Motor neuron (in vitro differentiated cells): ENCODE results near the gene TMPRSS9. TPM values are rescaled to one million over a fixed set of nuclear protein-coding genes. Genes with fewer than 3 reads are reported as not detected.
A peak's percentile ranks its signal among the peaks of the same experiment; 100 is the strongest.

Experiments used
- ATAC-seq, 8 experiments: fragments of 200-7000 bp; cut with Tn5 transposase; replicated peaks in 6 of 8; 2 replicates each; pipeline ENCODE4 v1.8.0; 2021; ENCODE audit warnings: mild to moderate bottlenecking in 8 of 8, moderate library complexity in 8 of 8
- H3K27ac ChIP-seq, 2 donors: fragments of 250-450 bp; sonication (Bioruptor Pico); 2 replicates each; pipeline ENCODE4 v1.9.0; 2021; ENCODE audit warnings: antibody characterized with exemption in 2 of 2, mild to moderate bottlenecking in 2 of 2, moderate library complexity in 1 of 2
- H3K4me1 ChIP-seq, 2 donors: fragments of 250-450 bp; sonication (Bioruptor Pico); replicated peaks in 1 of 2; 2 replicates each; pipeline ENCODE4 v1.6.1; 2021; ENCODE audit warnings: antibody characterized with exemption in 2 of 2, mild to moderate bottlenecking in 2 of 2, moderate library complexity in 1 of 2
- H3K4me3 ChIP-seq, 5 donors: fragments of 250-450 bp; sonication (Bioruptor Pico); 2 replicates each; pipeline ENCODE4 v1.9.0; 2021; ENCODE audit warnings: antibody characterized with exemption in 5 of 5, mild to moderate bottlenecking in 5 of 5, moderate library complexity in 4 of 5
- WGBS, 10 experiments: fragments of 450-650 bp; shearing (Covaris generic); methylation state at CpG; one replicate each; pipeline ENCODE4 v1.0.0; 2022; 5-methylcytosine and 5-hydroxymethylcytosine counted together
- in situ Hi-C, 9 experiments: fragments of 400-800 bp; cut with MboI; loops; one replicate each; pipeline ENCODE4 v1.15.0; 2021; ENCODE audit warnings: low sequenced_read_pairs in 9 of 9, low pct_unique_long_range_greater_than_20kb in 2 of 9; ENCODE audit not compliant: unreplicated experiment in 9 of 9
- total RNA-seq, 8 experiments: library from RNA; unstranded; fragments of 300-600 nt; gene quantifications; 2 replicates each; pipeline versions ENCODE4 v1.2.3 to v1.2.4, GENCODE V29; 2022

Gene TMPRSS9
- total RNA-seq, 8 experiments from 2014 or later: 0.33 to 4.1 (median 0.56) TPM; not detected in 1

- ATAC-seq: no peak
- in situ Hi-C loops: no loop called here
- peaks cover 7 to 9% of the 10 kb centered on the region in 2 donors for H3K4me1 ChIP-seq
- no peak overlapping the region for H3K4me3 ChIP-seq
- no peak overlapping the region for H3K27ac ChIP-seq
- WGBS, 10 experiments: 93 to 100% (median 100%) methylated on average over 2 to 6 of the region's 19 CpGs; no CpG with 5 or more reads in 5 of the 10 experiments
These were observed 36.4 kb upstream of the TMPRSS9 start for GRCh38 chr19:2323707-2324106.

- WGBS, 10 experiments: 80 to 100% (median 85%) methylated on average over 1 to 15 of the region's 34 CpGs; no CpG with 5 or more reads in 2 of the 10 experiments
- H3K4me3 ChIP-seq: no peak overlapping the region
- peaks cover 9% of the 10 kb centered on the region in 2 donors for H3K4me1 ChIP-seq
- no peak overlapping the region for H3K27ac ChIP-seq
- in situ Hi-C loops: no loop called here
- ATAC-seq: no peak
These were observed 35.7 kb upstream of the TMPRSS9 start for GRCh38 chr19:2324220-2324948.

GRCh38 chr19:2325281-2326046, 34.6 kb upstream of the TMPRSS9 start:
- 50 to 100% (median 80%) methylated on average over 1 to 7 of the region's 29 CpGs; no CpG with 5 or more reads in 5 of the 10 experiments for WGBS, 10 experiments
- Histone ChIP-seq H3K4me3 (no peak overlapping the region), H3K4me1 (peaks cover 17 to 19% of the 10 kb centered on the region in 2 donors), H3K27ac (no peak overlapping the region)
- in situ Hi-C loops: no loop called here
- ATAC-seq: no peak

DNA sequence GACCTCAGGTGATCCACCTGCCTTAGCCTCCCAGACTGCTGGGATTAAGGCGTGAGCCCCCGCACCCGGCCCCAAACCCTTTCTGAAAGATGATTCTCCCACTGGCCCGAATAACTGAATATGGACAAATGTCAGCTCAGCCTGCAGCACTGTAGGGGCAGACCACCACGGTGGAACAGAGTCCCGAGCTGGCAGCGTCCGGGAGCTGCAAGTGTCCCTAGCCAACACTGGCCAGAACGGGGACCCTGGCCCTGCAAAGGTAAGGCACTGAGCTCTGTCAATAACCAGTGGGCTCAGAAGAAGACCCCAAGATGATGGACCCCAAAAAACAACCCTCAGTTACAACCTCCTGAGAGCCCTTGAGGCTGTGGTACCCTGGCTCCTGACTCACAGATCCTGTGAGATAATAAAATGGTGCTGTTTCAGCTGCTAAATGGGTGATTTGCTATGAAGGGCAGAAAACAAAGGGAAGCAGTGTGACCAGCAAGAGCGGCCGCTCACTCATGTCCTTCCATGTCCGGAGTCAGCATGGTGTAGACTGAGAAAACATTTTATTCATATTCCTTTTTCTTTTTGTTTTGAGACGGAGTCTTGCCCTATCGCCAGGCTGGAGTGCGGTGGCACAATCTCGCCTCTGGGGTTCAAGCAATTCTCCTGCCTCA, 33.2 kb upstream of the TMPRSS9 start:
- Histone ChIP-seq H3K27ac (peak overlapping the region in 1 of 2 donors; percentile 85), H3K4me1 (peaks cover 28 to 30% of the 10 kb centered on the region in 2 donors), H3K4me3 (peak overlapping the region; percentile 74 to 98 (median 82))
- 81 to 100% (median 93%) methylated on average over 1 to 7 of the region's 16 CpGs; no CpG with 5 or more reads in 3 of the 10 experiments for WGBS, 10 experiments
- in situ Hi-C loops: no loop called here
- ATAC-seq: no peak

GRCh38 chr19:2327773-2328400, 32.2 kb upstream of the TMPRSS9 start:
- Histone ChIP-seq H3K4me1 (peaks cover 34 to 39% of the 10 kb centered on the region in 2 donors), H3K4me3 (peak overlapping the region; percentile 74 to 98 (median 82)), H3K27ac (peak overlapping the region; percentile 85 to 96)
- peak; percentile 40 to 76 (median 54) for ATAC-seq
- 0 to 15% (median 0%) methylated on average over 1 to 9 of the region's 18 CpGs; no CpG with 5 or more reads in 1 of the 10 experiments for WGBS, 10 experiments
- in situ Hi-C loops: no loop called here

DNA sequence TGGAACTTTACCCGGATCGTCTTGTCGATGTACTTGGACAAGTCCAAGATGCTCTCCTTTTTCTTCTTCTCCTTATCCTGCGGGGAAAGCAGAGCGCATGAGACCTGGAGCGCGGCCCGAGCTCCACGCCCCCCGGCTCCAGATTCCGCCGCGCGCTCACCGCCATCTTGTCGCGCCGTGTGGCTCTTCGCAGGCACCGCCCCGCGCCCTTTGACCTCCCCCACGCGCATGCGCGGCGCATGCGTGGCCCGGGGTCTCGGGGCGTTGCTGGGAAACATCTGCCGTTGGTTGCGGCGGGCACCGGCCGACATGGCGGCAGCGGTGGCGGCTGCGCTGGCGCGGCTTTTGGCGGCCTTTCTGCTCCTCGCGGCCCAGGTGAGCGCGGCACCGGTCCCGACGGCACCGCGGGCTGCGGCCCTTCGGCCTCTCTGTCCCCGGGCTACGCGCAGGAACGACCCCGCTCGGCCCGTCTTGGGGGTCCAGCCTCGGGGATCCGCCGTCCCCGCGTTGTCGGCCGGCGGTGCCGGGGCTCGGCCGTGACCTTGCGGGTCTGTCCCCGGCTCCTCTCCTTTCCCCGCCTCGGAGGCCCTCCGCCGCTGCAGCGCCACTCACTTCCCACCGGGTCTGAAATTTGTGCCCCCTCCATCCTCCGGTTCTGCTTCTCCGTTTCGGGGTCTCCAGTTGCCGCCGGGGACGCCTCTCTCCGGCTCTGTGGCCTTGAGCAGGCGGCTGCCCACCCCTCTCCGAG, 31.5 kb upstream of the TMPRSS9 start, which contains the start of the genes LSM7 and SPPL2B:
LSM7 (minus strand) TSS at position 186 of the 748 bp plus-strand sequence; CDS start at position 166, 20 bp downstream.
SPPL2B (plus strand) TSS at position 284 of the 748 bp plus-strand sequence; CDS start at position 310, 26 bp downstream.
- Histone ChIP-seq H3K27ac (peak within 1 kb of the TSS; percentile 85 to 96), H3K4me1 (peaks cover 34 to 41% of the 10 kb centered on the region in 2 donors), H3K4me3 (peak within 1 kb of the TSS; percentile 74 to 98 (median 82))
- ATAC-seq: peak; percentile 62 to 84 (median 70)
- WGBS, 10 experiments: 0 to 4% (median 0%) methylated on average over 2 to 25 of the region's 89 CpGs; no CpG with 5 or more reads in 5 of the 10 experiments
- in situ Hi-C loops: no loop called here

- in situ Hi-C loops: no loop called here
- WGBS, 10 experiments: 0 to 2% methylated on average over 4 to 9 of the region's 16 CpGs; no CpG with 5 or more reads in 8 of the 10 experiments
- Histone ChIP-seq H3K27ac (peak overlapping the region; percentile 85 to 96), H3K4me3 (peak overlapping the region; percentile 74 to 98 (median 82)), H3K4me1 (peaks cover 34 to 43% of the 10 kb centered on the region in 2 donors)
- ATAC-seq: peak in 6 of 8 experiments; percentile 1 to 10 (median 4)
These were observed 31.0 kb upstream of the TMPRSS9 start for GRCh38 chr19:2329149-2329478.

DNA sequence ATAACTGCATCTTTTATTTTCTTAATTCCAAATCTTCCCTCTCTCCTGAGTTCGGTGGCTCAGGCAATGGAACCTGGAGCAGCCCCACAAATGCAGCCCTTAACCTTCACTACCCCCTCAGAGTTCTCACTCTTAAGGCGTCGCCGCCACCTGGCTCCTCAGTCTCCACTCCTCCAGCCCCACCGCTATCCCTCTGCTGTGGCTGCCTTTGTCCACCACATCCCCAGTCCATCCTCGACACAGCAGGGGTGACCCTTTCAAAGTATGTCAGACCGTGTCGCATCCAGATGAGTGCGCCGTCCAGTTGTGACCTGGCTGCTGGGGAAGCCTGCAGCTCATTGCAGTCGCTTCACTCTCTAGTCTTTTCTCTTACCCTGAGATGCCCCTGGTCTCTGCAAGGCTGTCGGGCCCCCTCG, 30.6 kb upstream of the TMPRSS9 start:
- in situ Hi-C loops: no loop called here
- peak overlapping the region; percentile 74 to 98 (median 82) for H3K4me3 ChIP-seq
- H3K27ac ChIP-seq: peak overlapping the region; percentile 85 to 96
- ATAC-seq: peak in 5 of 8 experiments; percentile 4 to 28 (median 23)
- 0 to 80% (median 27%) methylated on average over 1 to 5 of the region's 13 CpGs; no CpG with 5 or more reads in 3 of the 10 experiments for WGBS, 10 experiments
- H3K4me1 ChIP-seq: peaks cover 34 to 43% of the 10 kb centered on the region in 2 donors

GRCh38 chr19:2330255-2330631, 29.8 kb upstream of the TMPRSS9 start:
- Histone ChIP-seq H3K4me1 (peaks cover 34 to 43% of the 10 kb centered on the region in 2 donors), H3K4me3 (peak overlapping the region in 1 of 5 donors; percentile 98), H3K27ac (no peak overlapping the region)
- in situ Hi-C loops: no loop called here
- ATAC-seq: no peak
- 84% methylated on average over 4 of the region's 10 CpGs; no CpG with 5 or more reads in 9 of the 10 experiments for WGBS, 10 experiments

GRCh38 chr19:2330632-2331284, 29.3 kb upstream of the TMPRSS9 start:
- H3K27ac ChIP-seq: no peak overlapping the region
- no peak for ATAC-seq
- peaks cover 34 to 43% of the 10 kb centered on the region in 2 donors for H3K4me1 ChIP-seq
- 53 to 80% (median 60%) methylated on average over 1 to 2 of the region's 20 CpGs; no CpG with 5 or more reads in 7 of the 10 experiments for WGBS, 10 experiments
- in situ Hi-C loops: no loop called here
- H3K4me3 ChIP-seq: peak overlapping the region in 1 of 5 donors; percentile 98

- H3K4me3 ChIP-seq: no peak overlapping the region
- H3K4me1 ChIP-seq: peaks cover 38 to 44% of the 10 kb centered on the region in 2 donors
- in situ Hi-C loops: no loop called here
- no peak for ATAC-seq
- WGBS, 10 experiments: 80 to 96% (median 88%) methylated on average over 1 to 4 of the region's 12 CpGs; no CpG with 5 or more reads in 6 of the 10 experiments
- no peak overlapping the region for H3K27ac ChIP-seq
These were observed 28.3 kb upstream of the TMPRSS9 start for GRCh38 chr19:2331601-2332246.
